Right lobe of liver (tissue), 6 donors: ENCODE data around the gene PLXNA4. TPM values are rescaled to one million over a fixed set of nuclear protein-coding genes. Genes with fewer than 3 reads are reported as not detected.

Experiments
- ATAC-seq, 4 donors: fragments of 200-7000 bp; cut with Tn5 transposase; one replicate each; pipeline ENCODE4 v1.9.1; 2020; ENCODE audit warnings: mild to moderate bottlenecking in 4 of 4, moderate library complexity in 4 of 4
- DNase-seq, 3 donors: peaks; one replicate each; pipeline ENCODE4 v3.0.0-alpha.2; 2020
- H3K27ac ChIP-seq, 3 donors: fragments of 200-600 bp; one replicate each; pipeline ENCODE4 v1.8.0; 2022
- H3K27me3 ChIP-seq, 2 donors: fragments of 200-600 bp; one replicate each; pipeline ENCODE4 v1.8.0; 2022
- H3K36me3 ChIP-seq, 4 donors: fragments of 200-600 bp; sonication (generic) in 1 of 4; one replicate each; pipeline versions ENCODE4 v1.5.1 to v1.8.0; 2017 to 2022; ENCODE audit warnings: control low read depth in 1 of 4
- H3K4me1 ChIP-seq, 4 donors: fragments of 200-600 bp; sonication (generic) in 1 of 4; one replicate each; pipeline versions ENCODE4 v1.5.1 to v1.8.0; 2017 to 2022; ENCODE audit warnings: control low read depth in 1 of 4
- H3K4me3 ChIP-seq, 3 donors: fragments of 200-600 bp; one replicate each; pipeline ENCODE4 v1.8.0; 2022
- H3K9me3 ChIP-seq, 4 donors: fragments of 200-600 bp; sonication (generic) in 1 of 4; one replicate each; pipeline versions ENCODE4 v1.5.1 to v1.8.0; 2017 to 2022; ENCODE audit warnings: control low read depth in 1 of 4
- CTCF ChIP-seq, 4 donors: fragments of 200-600 bp in 3 of 4; fragments of 450-650 bp in 1 of 4; IDR thresholded peaks; one replicate each; pipeline versions ENCODE4 v1.5.1 to v1.8.0; 2016 to 2022; ENCODE audit warnings: antibody characterized with exemption in 4 of 4, mild to moderate bottlenecking in 2 of 4
- POLR2A ChIP-seq: fragments of 450-650 bp; IDR thresholded peaks from one replicate; pipeline ENCODE4 v1.6.1; 2017; ENCODE audit warnings: antibody characterized with exemption, mild to moderate bottlenecking
- WGBS: methylation state at CpG from one replicate; pipeline ENCODE4 v1.1.6; 2018; ENCODE audit warnings: low coverage, low lambda C conversion rate; ENCODE audit not compliant: insufficient coverage; ENCODE audit errors: missing lambda C conversion rate; 5-methylcytosine and 5-hydroxymethylcytosine counted together
- intact Hi-C, 2 donors: fragments of 100-400 bp; cut with DNase I; formaldehyde crosslinking; loops; one replicate each; pipeline versions ENCODE4 v1.11.2 to v1.14.1; 2022
- total RNA-seq, 6 experiments: library from RNA; depleted of rRNA in 2 of 6; stranded (reverse); fragments of >200 nt in 2 of 6; fragmentation: NEBNext Ultra II Directional in 3 of 6; extraction: Animal tissue kit (Norgen Biotek cat#: 25700) in 3 of 6; gene quantifications; one replicate each; pipeline versions ENCODE4 v1.1.0 to v1.2.4, GENCODE V29; 2016 to 2023
- donor health status: DM: no; HTN: yes; CAD: no.
- donor health status: DM: no; HTN: no; CAD: no.
- donor health status: DM: no; HTN: no; CAD: no.
- donor health status: DM: no; HTN: yes; CAD: no.
- donor health status: DM: no; HTN: yes; CAD: no.

PLXNA4 gene
- total RNA-seq, 6 experiments from 2014 or later = 0.17 to 0.90 (median 0.30) TPM

- ATAC-seq (no peak), DNase-seq (no peak)
- H3K4me1 ChIP-seq = no peaks in the 10 kb centered on the region
- WGBS = 50% methylated on average over 5 of the region's 7 CpGs
- H3K4me3 ChIP-seq = no peak overlapping the region
- no peaks in the 10 kb centered on the region for H3K27me3 ChIP-seq
- intact Hi-C loops = loop anchor here in 1 of 2 donors (10.0 kb wide), 1 partner anchor 640 kb away; no protein-coding TSS in a partner anchor
- H3K9me3 ChIP-seq = no peaks in the 10 kb centered on the region
- no peak overlapping the region for H3K27ac ChIP-seq
- no peak for TF ChIP-seq CTCF (IDR thresholded peaks at IDR 0.05)
- H3K36me3 ChIP-seq = no peaks in the 10 kb centered on the region
Observed at GRCh38 chr7:132584796-132585494, 8.7 kb upstream of the PLXNA4 start.

GRCh38 chr7:132581431-132581830, 5.2 kb upstream of the PLXNA4 start:
- ATAC-seq (no peak), DNase-seq (no peak)
- no peaks in the 10 kb centered on the region for H3K9me3 ChIP-seq
- H3K27ac ChIP-seq = no peak overlapping the region
- intact Hi-C loops = loop anchor here in 1 of 2 donors (10.0 kb wide), 1 partner anchor 637 kb away; no protein-coding TSS in a partner anchor
- H3K27me3 ChIP-seq = no peaks in the 10 kb centered on the region
- 70% methylated on average over 1 of the region's 4 CpGs for WGBS
- TF ChIP-seq CTCF (IDR thresholded peaks at IDR 0.05) (no peak), POLR2A (no peak)
- no peak overlapping the region for H3K4me3 ChIP-seq
- H3K36me3 ChIP-seq = no peaks in the 10 kb centered on the region
- peaks cover 0 to 2% (median under 1%) of the 10 kb centered on the region in 4 donors for H3K4me1 ChIP-seq

GRCh38 chr7:132580717-132581285, 4.5 kb upstream of the PLXNA4 start:
- intact Hi-C loops = loop anchor here in 1 of 2 donors (10.0 kb wide), 1 partner anchor 636 kb away; no protein-coding TSS in a partner anchor
- Histone ChIP-seq H3K36me3 (no peaks in the 10 kb centered on the region), H3K4me1 (peaks cover 0 to 8% (median 3%) of the 10 kb centered on the region in 4 donors), H3K27ac (no peak overlapping the region), H3K4me3 (no peak overlapping the region), H3K9me3 (no peaks in the 10 kb centered on the region), H3K27me3 (no peaks in the 10 kb centered on the region)
- 3% methylated on average over 4 of the region's 4 CpGs for WGBS
- ATAC-seq = peak; percentile 87 to 94 (median 90)
- peak; percentile 66 to 77 (median 70) for DNase-seq
- TF ChIP-seq CTCF (IDR thresholded peaks at IDR 0.05) = peak; percentile 73 to 81 (median 78)
- no peak for TF ChIP-seq POLR2A

GRCh38 chr7:132580277-132580676, 4.0 kb upstream of the PLXNA4 start:
- Histone ChIP-seq H3K4me1 (peaks cover 0 to 14% (median 3%) of the 10 kb centered on the region in 4 donors), H3K9me3 (no peaks in the 10 kb centered on the region), H3K27ac (no peak overlapping the region), H3K36me3 (no peaks in the 10 kb centered on the region), H3K27me3 (no peaks in the 10 kb centered on the region), H3K4me3 (no peak overlapping the region)
- ATAC-seq (peak in 1 of 4 donors; percentile 47), DNase-seq (no peak)
- intact Hi-C loops = loop anchor here in 1 of 2 donors (10.0 kb wide), 1 partner anchor 635 kb away; no protein-coding TSS in a partner anchor
- TF ChIP-seq CTCF (IDR thresholded peaks at IDR 0.05) (no peak), POLR2A (no peak)
- WGBS = 11% methylated on average over 1 of the region's 1 CpG
